Coronary artery (tissue), 2 donors: ENCODE measurements around the gene SLC35A2.

Experiments
- DNase-seq: peaks from one replicate; pipeline ENCODE4 v3.0.0-alpha.2; 2017; ENCODE audit warnings: low spot score
- H3K27ac ChIP-seq, 2 donors: fragments of 200-600 bp; sonication (generic); one replicate each; pipeline ENCODE4 v1.5.1; 2016 to 2019
- H3K4me3 ChIP-seq: fragments of 200-600 bp; sonication (generic); 2 replicates; pipeline ENCODE4 v1.5.1; 2016; ENCODE audit warnings: mild to moderate bottlenecking, moderate library complexity
- TF ChIP-seq, protein P1 (sequence below): fragments of 200-600 bp; sonication (generic); IDR thresholded peaks from one replicate; pipeline ENCODE4 v1.5.1; 2019; ENCODE audit warnings: antibody characterized with exemption

The SLC35A2 gene

DNA sequence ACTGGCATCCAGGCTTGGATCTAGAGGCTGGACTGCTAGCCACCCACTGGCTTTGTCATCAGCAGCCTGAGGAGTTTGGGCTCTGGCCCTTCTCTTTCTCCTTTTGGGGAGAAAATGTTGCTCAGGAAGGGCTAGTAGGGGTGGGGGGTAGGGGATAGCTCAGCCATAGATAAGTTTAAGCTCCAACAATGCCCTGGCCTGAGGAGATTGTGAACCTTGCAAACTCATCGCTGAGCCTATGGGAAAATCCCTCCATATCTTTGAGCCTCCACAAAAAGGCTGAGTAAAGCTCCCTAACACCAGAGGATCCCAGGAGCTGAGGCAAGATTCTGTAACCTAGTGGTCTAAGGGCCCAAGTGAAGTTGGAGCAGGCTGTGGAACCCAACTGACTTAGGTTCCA, 37.1 kb upstream of the SLC35A2 start:
- Histone ChIP-seq H3K27ac (no peak overlapping the region), H3K4me3 (no peak overlapping the region)
- TF ChIP-seq, protein P1, sequence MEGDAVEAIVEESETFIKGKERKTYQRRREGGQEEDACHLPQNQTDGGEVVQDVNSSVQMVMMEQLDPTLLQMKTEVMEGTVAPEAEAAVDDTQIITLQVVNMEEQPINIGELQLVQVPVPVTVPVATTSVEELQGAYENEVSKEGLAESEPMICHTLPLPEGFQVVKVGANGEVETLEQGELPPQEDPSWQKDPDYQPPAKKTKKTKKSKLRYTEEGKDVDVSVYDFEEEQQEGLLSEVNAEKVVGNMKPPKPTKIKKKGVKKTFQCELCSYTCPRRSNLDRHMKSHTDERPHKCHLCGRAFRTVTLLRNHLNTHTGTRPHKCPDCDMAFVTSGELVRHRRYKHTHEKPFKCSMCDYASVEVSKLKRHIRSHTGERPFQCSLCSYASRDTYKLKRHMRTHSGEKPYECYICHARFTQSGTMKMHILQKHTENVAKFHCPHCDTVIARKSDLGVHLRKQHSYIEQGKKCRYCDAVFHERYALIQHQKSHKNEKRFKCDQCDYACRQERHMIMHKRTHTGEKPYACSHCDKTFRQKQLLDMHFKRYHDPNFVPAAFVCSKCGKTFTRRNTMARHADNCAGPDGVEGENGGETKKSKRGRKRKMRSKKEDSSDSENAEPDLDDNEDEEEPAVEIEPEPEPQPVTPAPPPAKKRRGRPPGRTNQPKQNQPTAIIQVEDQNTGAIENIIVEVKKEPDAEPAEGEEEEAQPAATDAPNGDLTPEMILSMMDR = no peak
- DNase-seq = no peak

DNA sequence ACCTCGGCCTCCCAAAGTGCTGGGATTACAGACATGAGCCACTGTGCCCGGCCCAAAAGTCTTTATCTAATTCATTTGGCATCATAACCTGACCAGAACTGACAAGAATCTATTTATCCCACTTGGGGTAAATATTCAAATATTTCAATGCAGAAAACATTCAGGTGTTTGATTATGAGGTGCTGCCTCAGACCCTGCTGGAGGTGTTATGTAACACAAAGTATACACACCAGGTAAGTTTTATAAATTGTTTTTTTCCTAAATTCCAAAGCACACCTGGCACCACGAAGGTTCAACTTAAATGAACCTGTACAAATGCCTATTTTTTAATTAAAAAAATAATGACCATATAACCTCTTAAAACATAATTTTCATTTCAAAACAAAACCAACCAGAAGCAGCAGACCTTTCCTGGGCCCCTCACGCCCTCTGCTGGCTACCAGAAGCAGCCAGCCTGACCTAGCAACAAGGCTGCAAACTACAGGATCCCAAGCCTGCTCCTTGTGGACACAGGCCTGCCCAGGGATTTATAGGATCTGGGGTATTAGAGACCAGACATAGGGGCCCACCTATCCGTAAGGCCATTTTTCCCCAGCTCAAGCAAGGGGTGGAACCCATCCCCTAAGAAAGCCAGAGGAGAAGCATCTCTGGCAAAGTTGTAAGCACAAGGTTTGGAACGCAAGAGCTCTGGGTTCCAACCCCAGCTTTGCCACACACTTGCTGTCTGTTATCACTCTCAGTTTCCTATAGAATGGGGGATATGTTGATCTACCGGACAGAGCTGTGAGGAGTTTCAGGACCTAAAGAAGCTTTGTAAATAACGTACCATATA, 34.3 kb upstream of the SLC35A2 start:
- H3K4me3 ChIP-seq = no peak overlapping the region
- no peak overlapping the region for H3K27ac ChIP-seq
- DNase-seq = no peak
- TF ChIP-seq, protein P1 = peak; percentile 28

DNA sequence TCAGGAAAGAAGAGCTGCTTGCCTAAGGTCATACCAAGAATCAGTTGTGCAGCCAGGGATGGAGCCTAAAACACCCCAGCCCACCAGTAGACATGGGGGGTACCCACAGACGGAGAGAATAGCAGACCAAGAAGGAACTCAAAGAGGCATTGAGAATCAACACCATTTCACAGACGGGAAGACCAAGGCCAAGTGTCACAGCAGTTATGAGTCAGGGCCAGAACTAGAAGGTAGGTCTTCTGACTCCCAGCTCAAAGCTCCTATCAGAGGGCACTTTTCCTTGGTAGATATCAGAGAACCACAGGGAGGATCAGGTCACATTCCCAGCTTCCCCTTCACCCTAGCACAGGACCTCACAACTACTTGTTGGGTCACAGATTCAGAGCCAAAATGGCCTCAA, 31.4 kb upstream of the SLC35A2 start:
- no peak for DNase-seq
- H3K4me3 ChIP-seq = no peak overlapping the region
- no peak overlapping the region for H3K27ac ChIP-seq
- TF ChIP-seq, protein P1 = no peak

DNA sequence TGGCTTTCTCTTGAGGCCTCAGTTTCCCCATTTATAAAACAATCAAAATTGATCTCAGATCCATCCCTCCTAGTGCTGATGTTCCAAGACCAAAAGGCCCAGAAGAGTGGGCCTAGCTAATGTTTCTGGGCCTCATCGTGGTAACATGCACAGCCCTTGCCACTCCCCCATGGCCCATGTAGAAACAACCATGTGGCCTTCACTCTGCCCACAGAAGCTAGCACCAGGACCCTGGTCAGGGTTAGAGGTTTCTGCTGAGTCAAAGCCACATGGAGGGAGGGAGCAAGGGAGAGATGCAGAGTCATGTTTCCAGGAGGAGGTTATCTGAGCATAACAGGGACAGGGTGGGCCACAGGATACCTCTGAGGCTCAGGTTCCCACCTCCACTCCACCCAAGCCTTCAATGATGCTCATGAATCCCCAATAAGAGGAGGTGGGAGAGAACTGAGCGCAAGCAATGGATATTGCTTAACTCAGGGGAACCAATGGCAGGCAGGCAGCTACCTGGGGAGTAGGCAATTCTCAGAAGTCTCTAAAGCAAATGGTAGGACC, 29.0 kb upstream of the SLC35A2 start:
- no peak for DNase-seq
- H3K27ac ChIP-seq = no peak overlapping the region
- TF ChIP-seq, protein P1 = no peak
- no peak overlapping the region for H3K4me3 ChIP-seq

DNA sequence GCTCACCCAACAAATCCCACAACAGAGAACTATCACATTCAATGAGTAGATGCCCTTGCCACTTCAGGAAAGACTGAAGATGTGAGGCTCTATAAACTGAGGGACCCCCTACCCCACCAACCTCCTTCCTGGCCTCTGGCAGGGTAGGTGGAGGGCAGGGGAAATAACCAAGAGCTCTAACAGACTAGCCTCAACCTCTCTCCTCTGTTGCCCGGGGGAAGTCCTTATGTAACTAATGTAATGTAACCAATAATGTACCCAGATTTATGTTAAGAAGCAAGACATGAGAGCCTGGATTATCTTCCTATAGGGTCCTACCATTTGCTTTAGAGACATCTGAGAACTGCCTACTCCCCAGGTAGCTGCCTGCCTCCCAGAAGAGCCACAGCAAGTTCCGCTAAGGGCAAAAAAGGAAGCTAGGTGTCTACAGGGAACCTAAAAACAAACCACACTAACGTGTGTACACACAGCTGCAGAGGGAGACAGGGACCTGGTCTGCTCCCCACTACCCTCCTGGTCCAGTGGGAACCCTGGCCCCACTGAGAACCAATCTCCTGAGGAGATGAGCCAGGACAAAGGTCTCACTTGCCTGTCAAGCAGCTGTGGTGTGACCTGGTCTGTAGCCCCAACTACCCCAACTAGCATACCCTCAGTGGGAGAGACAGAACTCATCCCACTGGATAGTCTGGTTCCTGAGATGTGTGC, 28.2 kb upstream of the SLC35A2 start:
- Histone ChIP-seq H3K27ac (no peak overlapping the region), H3K4me3 (no peak overlapping the region)
- no peak for DNase-seq
- TF ChIP-seq, protein P1 = no peak

DNA sequence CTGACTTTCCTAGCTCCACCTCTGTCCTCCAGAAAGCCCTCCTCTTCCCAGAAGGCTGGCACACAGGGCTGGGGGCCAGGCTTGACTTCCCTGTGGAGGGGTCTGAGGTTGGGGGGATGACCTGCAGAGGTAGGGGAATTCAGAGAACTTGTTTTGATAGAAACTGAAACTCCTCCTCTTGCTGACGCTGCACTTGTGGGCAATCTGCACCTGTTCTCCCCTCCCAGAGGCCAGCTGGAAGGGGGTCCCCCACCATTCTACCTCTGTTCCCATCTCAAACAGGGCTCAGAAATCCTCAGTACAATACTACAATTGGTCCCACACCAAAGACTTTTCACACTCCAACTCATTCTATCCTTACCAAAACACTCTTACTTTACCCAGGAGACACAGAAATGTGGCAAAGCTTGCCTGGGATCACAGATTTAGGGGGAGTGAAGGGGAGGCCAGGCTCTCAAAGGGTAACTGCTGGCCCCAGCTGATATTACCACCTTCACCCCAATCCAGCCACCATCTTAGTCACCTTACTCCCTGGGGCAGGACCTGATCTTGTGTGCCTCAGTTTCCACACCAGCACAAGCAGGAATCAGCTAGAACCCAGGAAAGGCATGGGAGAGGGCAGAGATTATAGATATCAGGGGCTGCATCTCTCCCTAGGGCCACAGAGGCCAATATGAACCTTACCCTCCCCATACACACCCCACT, 27.4 kb upstream of the SLC35A2 start:
- DNase-seq = no peak
- H3K4me3 ChIP-seq = no peak overlapping the region
- TF ChIP-seq, protein P1 = no peak
- H3K27ac ChIP-seq = no peak overlapping the region
